HEK293T (cell line): Measurements from ENCODE around the gene KIF1A.

ENCODE experiments used
- CTCF ChIA-PET: fragments of 350-600 bp; formaldehyde crosslinking; extraction: SDS; loops from one replicate; lab custom pipeline; 2021; ENCODE audit warnings: antibody characterized with exemption, inconsistent platforms; lab: Yijun Ruan, JAX
- POLR2A ChIA-PET: fragments of 350-600 bp; formaldehyde crosslinking; extraction: SDS; loops from one replicate; lab custom pipeline; 2020; ENCODE audit warnings: antibody characterized with exemption, inconsistent platforms; lab: Yijun Ruan, JAX
- DNase-seq: peaks from one replicate; pipeline ENCODE4 v3.0.0; 2012; ENCODE audit warnings: mixed read lengths; ENCODE audit errors: extremely low spot score
- ARNT ChIP-seq: fragments of 450-650 bp; IDR thresholded peaks from 2 replicates; pipeline ENCODE4 v1.6.1; 2017; ENCODE audit warnings: mild to moderate bottlenecking
- BHLHE40 ChIP-seq: fragments of 450-650 bp; IDR thresholded peaks from 2 replicates; pipeline ENCODE4 v1.6.1; 2016; ENCODE audit warnings: mild to moderate bottlenecking, moderate library complexity, borderline replicate concordance
- CTBP1 ChIP-seq: fragments of 450-650 bp; IDR thresholded peaks from 2 replicates; pipeline ENCODE4 v1.6.1; 2016; ENCODE audit warnings: borderline replicate concordance
- ELF4 ChIP-seq: fragments of 450-650 bp; IDR thresholded peaks from 2 replicates; pipeline ENCODE4 v1.6.1; 2017; ENCODE audit warnings: antibody characterized with exemption
- FOXA1 ChIP-seq: fragments of 450-650 bp; IDR thresholded peaks from 2 replicates; pipeline ENCODE4 v1.6.1; 2016; ENCODE audit warnings: mild to moderate bottlenecking
- FOXK2 ChIP-seq: fragments of 450-650 bp; IDR thresholded peaks from 2 replicates; pipeline ENCODE4 v1.6.1; 2016; ENCODE audit warnings: mild to moderate bottlenecking
- FOXM1 ChIP-seq: fragments of 450-650 bp; IDR thresholded peaks from 2 replicates; pipeline ENCODE4 v1.6.1; 2017; ENCODE audit warnings: mild to moderate bottlenecking, borderline replicate concordance
- HDGF ChIP-seq: fragments of 450-650 bp; IDR thresholded peaks from 2 replicates; pipeline ENCODE4 v1.6.1; 2017; ENCODE audit warnings: antibody characterized with exemption, borderline replicate concordance
- L3MBTL2 ChIP-seq: fragments of 450-650 bp; conservative IDR thresholded peaks from 2 replicates; pipeline ENCODE4 v1.6.1; 2016; ENCODE audit warnings: mild to moderate bottlenecking
- LEF1 ChIP-seq: fragments of 450-650 bp; IDR thresholded peaks from 2 replicates; pipeline ENCODE4 v1.6.1; 2017; ENCODE audit warnings: mild to moderate bottlenecking, borderline replicate concordance
- NFRKB ChIP-seq: fragments of 450-650 bp; IDR thresholded peaks from 2 replicates; pipeline ENCODE4 v1.6.1; 2016; ENCODE audit warnings: mild to moderate bottlenecking, moderate library complexity
- SP1 ChIP-seq: fragments of 450-650 bp; IDR thresholded peaks from 2 replicates; pipeline ENCODE4 v1.6.1; 2017
- SUZ12 ChIP-seq: fragments of 450-650 bp; IDR thresholded peaks from 2 replicates; pipeline ENCODE4 v1.6.1; 2016; ENCODE audit warnings: mild to moderate bottlenecking
- TARDBP ChIP-seq: fragments of 450-650 bp; IDR thresholded peaks from 2 replicates; pipeline ENCODE4 v1.6.1; 2016
- ZNF384 ChIP-seq: fragments of 450-650 bp; IDR thresholded peaks from 2 replicates; pipeline ENCODE4 v1.6.1; 2016
- TF ChIP-seq, protein P1 (sequence below): fragments of 450-650 bp; IDR thresholded peaks from 2 replicates; pipeline ENCODE4 v1.6.1; 2016

The KIF1A gene

DNA sequence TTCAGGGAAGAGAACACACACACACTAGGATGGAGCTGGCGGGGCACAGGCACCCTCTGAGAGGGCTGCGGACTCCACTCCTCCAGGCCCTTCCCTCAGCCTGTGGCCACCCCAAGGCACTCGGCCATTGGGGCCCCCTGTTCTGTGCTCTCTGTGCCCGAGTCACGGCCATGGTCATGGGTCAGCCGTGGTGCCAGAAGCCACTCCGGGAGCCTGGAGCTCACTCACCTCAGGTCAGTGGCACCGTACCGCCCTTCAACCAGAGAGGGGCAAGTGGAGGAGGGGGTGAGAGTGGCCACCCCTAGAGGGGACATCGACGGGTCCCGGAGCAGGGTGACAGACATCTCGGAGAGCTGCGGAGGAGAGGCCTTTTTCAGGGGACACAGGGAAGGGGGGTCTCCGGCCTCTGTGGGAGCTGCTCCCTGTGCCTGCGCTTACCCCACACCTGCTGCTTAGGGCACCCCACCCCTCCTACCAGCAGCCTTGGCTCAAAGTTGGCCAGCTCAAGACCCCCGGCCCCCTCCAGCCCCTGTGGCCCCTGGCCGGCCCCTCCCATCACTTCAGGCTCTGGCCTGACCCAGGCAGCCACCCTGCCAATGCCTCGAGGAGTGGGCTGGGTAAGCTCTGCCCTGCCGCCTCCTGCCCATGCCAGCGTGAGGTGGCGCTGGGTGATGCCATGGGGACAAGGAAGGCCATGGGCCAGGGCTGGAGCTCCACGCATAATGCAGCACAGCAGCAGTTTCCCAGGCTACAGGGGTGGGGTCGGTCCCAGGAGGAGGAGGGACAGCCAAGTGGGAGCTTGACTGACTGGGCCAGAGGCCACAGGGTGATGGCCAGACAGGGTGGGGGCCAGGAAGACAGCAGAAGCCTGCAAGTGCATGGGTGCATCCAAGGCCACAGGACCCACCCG lies 99.1 kb downstream of the KIF1A start:
- no peak for TF ChIP-seq FOXA1
- no peak for TF ChIP-seq SUZ12
- TF ChIP-seq LEF1: no peak
- no peak for TF ChIP-seq ZNF384
- TF ChIP-seq ELF4: no peak
- TF ChIP-seq NFRKB: no peak
- TF ChIP-seq SP1: no peak
- no peak for TF ChIP-seq BHLHE40
- no peak for TF ChIP-seq TARDBP
- TF ChIP-seq L3MBTL2: no peak
- TF ChIP-seq FOXK2: no peak
- no peak for TF ChIP-seq HDGF
- TF ChIP-seq, protein P1, sequence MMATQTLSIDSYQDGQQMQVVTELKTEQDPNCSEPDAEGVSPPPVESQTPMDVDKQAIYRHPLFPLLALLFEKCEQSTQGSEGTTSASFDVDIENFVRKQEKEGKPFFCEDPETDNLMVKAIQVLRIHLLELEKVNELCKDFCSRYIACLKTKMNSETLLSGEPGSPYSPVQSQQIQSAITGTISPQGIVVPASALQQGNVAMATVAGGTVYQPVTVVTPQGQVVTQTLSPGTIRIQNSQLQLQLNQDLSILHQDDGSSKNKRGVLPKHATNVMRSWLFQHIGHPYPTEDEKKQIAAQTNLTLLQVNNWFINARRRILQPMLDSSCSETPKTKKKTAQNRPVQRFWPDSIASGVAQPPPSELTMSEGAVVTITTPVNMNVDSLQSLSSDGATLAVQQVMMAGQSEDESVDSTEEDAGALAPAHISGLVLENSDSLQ: no peak
- TF ChIP-seq ARNT: no peak
- no peak for DNase-seq
- POLR2A ChIA-PET: no interaction called here
- CTCF ChIA-PET: no interaction called here

DNA sequence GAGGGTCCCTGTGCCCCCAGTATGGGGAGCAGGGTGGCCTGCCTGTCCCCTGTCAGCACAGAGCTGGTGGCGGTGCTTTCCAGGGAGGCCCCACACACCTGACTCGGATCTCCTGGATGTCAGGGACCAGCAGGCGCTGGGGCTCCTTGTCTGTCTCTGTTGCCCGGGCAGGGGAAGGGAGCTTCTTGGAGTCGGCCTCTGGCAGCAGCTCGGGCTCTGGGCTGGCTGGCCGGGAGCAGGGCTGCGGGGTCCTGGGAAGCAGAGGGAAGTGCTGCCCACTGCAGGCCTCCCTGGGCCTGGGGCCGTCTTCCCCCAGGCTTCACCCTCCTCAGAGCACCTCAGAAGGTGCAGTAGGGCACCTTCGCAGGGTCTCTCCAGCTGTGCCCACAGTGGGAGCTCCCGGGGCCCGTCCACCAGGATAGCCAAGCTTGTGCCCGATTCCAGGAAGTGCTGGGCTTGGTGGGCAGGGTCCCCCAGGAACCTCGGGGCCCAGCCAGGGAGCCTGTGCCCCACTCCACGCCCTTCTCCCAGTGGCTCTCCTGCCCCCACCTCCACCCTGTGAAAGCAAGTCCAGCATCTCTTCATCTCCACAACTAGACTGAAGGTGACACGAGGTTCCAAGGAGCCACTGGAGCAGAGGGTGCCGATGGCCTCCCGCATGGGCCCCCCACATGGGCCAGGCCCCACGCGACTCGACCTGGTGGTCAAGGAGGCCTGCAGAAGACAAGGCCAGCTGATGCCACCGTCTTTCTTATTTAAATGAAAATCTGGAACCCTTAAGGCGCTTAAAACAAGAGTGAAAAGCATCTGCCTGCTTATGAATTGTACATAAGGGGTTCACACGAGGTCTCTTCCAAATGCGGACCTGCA lies 100.1 kb downstream of the KIF1A start:
- ChIA-PET POLR2A (no interaction called here), CTCF (no interaction called here)
- no peak for DNase-seq
- TF ChIP-seq CTBP1 (no peak), HDGF (no peak), SUZ12 (no peak), SP1 (no peak), FOXM1 (no peak), FOXK2 (no peak), FOXA1 (no peak)

DNA sequence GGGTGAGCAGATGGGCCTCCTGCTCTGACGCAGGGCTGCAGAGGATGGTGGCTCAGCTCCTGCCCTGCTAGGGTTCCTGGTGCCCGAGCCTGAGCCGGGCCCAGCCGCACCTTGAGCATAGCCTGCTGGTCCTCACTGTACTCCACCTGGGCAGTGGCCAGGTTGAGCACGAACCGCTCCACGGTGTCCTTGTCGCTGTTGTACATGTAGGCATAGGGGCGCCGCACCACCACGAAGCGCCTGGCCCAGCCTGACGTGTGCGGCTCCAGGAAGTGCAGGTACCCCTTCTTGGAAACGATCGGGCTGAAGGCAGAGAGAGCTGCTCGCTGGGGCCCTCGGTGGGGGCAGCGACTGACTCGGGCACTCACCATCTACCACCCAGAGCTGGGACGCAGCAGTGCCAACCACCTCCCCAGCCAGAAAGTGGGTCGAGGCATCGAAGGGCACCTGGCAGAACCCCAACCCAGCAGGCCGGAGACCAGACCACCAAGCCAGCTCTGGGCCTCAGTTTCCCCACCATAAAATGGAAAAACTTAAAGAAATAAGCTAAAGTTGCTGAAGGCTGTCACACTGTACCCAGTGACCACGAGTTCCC lies 101.0 kb downstream of the KIF1A start:
- no peak for TF ChIP-seq ELF4
- TF ChIP-seq ZNF384: no peak
- TF ChIP-seq ARNT: no peak
- TF ChIP-seq, protein P1: no peak
- no peak for TF ChIP-seq CTBP1
- TF ChIP-seq HDGF: no peak
- no peak for TF ChIP-seq TARDBP
- no peak for TF ChIP-seq NFRKB
- no peak for DNase-seq
- CTCF ChIA-PET: no interaction called here
- POLR2A ChIA-PET: no interaction called here

DNA sequence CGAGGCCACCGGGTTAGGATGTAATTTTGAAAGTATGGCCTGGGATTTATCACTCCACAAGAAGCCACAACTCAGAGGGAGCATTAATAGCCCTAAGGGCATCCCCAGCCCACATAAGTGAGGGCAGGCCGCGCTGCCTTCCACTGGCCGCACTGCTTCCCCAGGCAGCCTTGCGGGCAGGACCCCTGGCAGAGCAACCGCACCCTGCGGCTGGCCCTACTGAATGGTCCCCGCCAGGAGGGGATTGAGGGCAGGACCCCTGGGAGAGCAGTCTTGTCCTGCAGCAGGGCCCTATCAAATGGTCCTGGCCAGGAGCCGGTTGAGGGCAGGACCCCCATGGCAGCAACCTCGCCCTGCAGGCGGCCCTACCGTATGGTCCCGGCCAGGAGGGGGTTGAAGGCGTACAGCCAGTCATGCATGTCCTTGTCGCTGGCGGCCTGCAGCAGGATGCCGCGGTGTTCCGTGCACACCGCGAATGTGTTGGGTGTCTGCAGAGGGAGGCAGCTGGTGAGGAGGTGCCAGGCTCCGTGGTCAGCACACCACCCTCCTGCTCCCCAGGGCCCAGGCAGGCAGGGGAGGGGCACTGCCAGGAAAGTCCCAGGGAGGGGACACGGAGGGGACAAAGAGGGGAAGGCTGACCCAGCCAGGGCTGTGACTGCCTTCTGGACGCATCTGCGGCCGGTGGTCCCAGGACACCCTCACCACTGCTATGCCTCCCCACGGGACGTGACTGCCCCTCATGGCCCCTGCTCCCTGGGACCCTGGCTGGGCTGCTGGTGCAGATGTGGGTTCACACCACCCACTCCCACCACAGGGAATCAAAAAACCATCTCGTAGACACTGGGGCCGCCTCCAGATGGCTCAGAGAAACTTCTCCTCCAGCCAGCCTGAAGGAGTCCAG lies 102.1 kb downstream of the KIF1A start:
- POLR2A ChIA-PET: no interaction called here
- no peak for TF ChIP-seq ELF4
- no peak for TF ChIP-seq TARDBP
- no peak for TF ChIP-seq FOXA1
- TF ChIP-seq L3MBTL2: no peak
- TF ChIP-seq FOXK2: no peak
- no peak for TF ChIP-seq ARNT
- no peak for DNase-seq
- CTCF ChIA-PET: no interaction called here

DNA sequence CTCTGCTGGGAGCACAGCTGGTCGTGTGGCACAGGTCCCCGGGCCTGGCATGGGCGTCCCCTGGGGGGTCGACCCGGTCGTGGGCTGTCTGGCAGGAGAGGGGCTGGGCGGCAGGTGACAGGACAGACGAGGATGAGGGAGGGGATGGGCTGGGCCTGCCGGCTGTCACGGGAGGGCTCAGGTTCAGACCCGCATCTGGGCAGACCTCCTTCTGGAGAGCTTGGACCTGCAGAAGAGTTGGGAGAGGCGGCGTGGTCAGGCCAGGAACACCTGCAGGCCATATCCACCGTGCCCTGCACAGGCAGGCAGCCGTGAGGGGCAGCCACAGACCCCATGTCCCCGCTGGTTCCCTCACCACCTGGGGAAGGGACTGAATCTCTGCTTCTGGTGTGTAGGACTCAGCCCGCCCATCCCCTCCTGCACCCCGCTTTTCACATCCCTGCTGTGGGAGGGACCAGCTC lies 102.8 kb downstream of the KIF1A start:
- ChIA-PET CTCF (no interaction called here), POLR2A (no interaction called here)
- TF ChIP-seq FOXM1 (no peak), FOXA1 (no peak), BHLHE40 (no peak), ELF4 (no peak), SUZ12 (no peak), FOXK2 (no peak), L3MBTL2 (no peak), CTBP1 (no peak), NFRKB (no peak), LEF1 (no peak), ZNF384 (no peak), HDGF (no peak), TARDBP (no peak)
- TF ChIP-seq, protein P1: no peak
- no peak for DNase-seq
